GM23248 (cell line): ENCODE results near the gene ZFAND3. TPM values are rescaled to one million over a fixed set of nuclear protein-coding genes. Genes with fewer than 3 reads are reported as not detected.

Experiments used
- DNase-seq: peaks from one replicate; pipeline ENCODE4 v3.0.0-alpha.2; 2015
- H2AFZ ChIP-seq: fragments of 200-600 bp; sonication (generic); 2 replicates; pipeline ENCODE4 v1.6.1; 2016; ENCODE audit warnings: antibody characterized with exemption
- H3F3A ChIP-seq: fragments of 200-600 bp; sonication (generic); 2 replicates; pipeline ENCODE4 v1.6.1; 2016; ENCODE audit warnings: mild to moderate bottlenecking, antibody characterized with exemption, mixed run types; ENCODE audit not compliant: insufficient read depth
- H3K27ac ChIP-seq: fragments of 200-600 bp; sonication (generic); 2 replicates; pipeline ENCODE4 v1.5.1; 2016; ENCODE audit warnings: mild to moderate bottlenecking
- H3K27me3 ChIP-seq: fragments of 200-600 bp; sonication (generic); replicated peaks from 2 replicates; pipeline ENCODE4 v1.6.1; 2016; ENCODE audit warnings: mild to moderate bottlenecking; ENCODE audit not compliant: insufficient read depth
- H3K36me3 ChIP-seq: fragments of 200-600 bp; sonication (generic); 2 replicates; pipeline ENCODE4 v1.6.1; 2016; ENCODE audit warnings: low read depth, mild to moderate bottlenecking
- H3K4me1 ChIP-seq: fragments of 200-600 bp; sonication (generic); 2 replicates; pipeline ENCODE4 v1.6.1; 2016; ENCODE audit warnings: mild to moderate bottlenecking; ENCODE audit not compliant: insufficient read depth
- H3K4me2 ChIP-seq: fragments of 200-600 bp; sonication (generic); one replicate; pipeline ENCODE4 v1.6.1; 2016; ENCODE audit warnings: mild to moderate bottlenecking; ENCODE audit not compliant: unreplicated experiment
- H3K4me3 ChIP-seq: fragments of 200-600 bp; sonication (generic); 2 replicates; pipeline ENCODE4 v1.5.1; 2016; ENCODE audit warnings: mild to moderate bottlenecking
- H3K79me2 ChIP-seq: fragments of 200-600 bp; sonication (generic); 2 replicates; pipeline ENCODE4 v1.6.1; 2016; ENCODE audit warnings: mild to moderate bottlenecking; ENCODE audit not compliant: insufficient read depth
- H3K9ac ChIP-seq: fragments of 200-600 bp; sonication (generic); 2 replicates; pipeline ENCODE4 v1.6.1; 2016; ENCODE audit warnings: mild to moderate bottlenecking
- H3K9me2 ChIP-seq: fragments of 200-600 bp; sonication (generic); 2 replicates; pipeline ENCODE4 v1.6.1; 2016; ENCODE audit warnings: mixed run types, mild to moderate bottlenecking, moderate library complexity; ENCODE audit not compliant: insufficient read depth
- H3K9me3 ChIP-seq: fragments of 200-600 bp; sonication (generic); one replicate; pipeline ENCODE4 v1.6.1; 2017; ENCODE audit warnings: low read depth
- H4K20me1 ChIP-seq: fragments of 200-600 bp; sonication (generic); 2 replicates; pipeline ENCODE4 v1.6.0; 2016; ENCODE audit not compliant: insufficient read depth
- EZH2 ChIP-seq: fragments of 200-600 bp; sonication (generic); IDR thresholded peaks from 2 replicates; pipeline ENCODE4 v1.6.1; 2018; ENCODE audit warnings: antibody characterized with exemption, mild to moderate bottlenecking; ENCODE audit not compliant: insufficient read depth, poor library complexity, severe bottlenecking
- EZH2phosphoT487 ChIP-seq: fragments of 200-600 bp; sonication (generic); IDR thresholded peaks from 2 replicates; pipeline ENCODE4 v1.6.1; 2018; ENCODE audit warnings: antibody characterized with exemption, moderate library complexity, mild to moderate bottlenecking, low read depth; ENCODE audit not compliant: insufficient read depth
- WGBS, 2 experiments: methylation state at CpG; one replicate each; pipeline ENCODE4 v1.1.6; 2015 to 2017; ENCODE audit warnings: low lambda C conversion rate in 2 of 2, low coverage in 1 of 2; ENCODE audit errors: missing lambda C conversion rate in 2 of 2; 5-methylcytosine and 5-hydroxymethylcytosine counted together
- in situ Hi-C: fragments of 300-500 bp; cut with MboI; formaldehyde crosslinking; loops from 2 replicates; pipeline ENCODE4 v1.15.0; 2020
- polyA plus RNA-seq: library from polyadenylated mRNA; unstranded; fragments of >200 nt; fragmentation: Nextera tagmentation; extraction: Ambion mirVana; gene quantifications from 2 replicates; pipeline ENCODE4 v1.2.1, GENCODE V29; 2016
- total RNA-seq: library from RNA; depleted of rRNA; stranded (reverse); fragments of >200 nt; shearing (Covaris generic); gene quantifications from 2 replicates; pipeline ENCODE4 v1.2.3, GENCODE V29; 2014

Gene ZFAND3
- total and polyA plus RNA-seq, 2 experiments from 2014 or later = 27.5 to 40.0 TPM

- Histone ChIP-seq H4K20me1 (peaks cover 31% of the 10 kb centered on the region; the same call in 1 of the 2 replicates), H3K36me3 (no peaks in the 10 kb centered on the region), H3F3A (no peaks in the 10 kb centered on the region), H2AFZ (no peak overlapping the region), H3K9me2 (no peaks in the 10 kb centered on the region), H3K4me3 (no peak overlapping the region), H3K9ac (no peak overlapping the region), H3K4me2 (no peak overlapping the region), H3K9me3 (no peaks in the 10 kb centered on the region), H3K4me1 (no peaks in the 10 kb centered on the region), H3K79me2 (peaks cover 99% of the 10 kb centered on the region), H3K27ac (no peak overlapping the region), H3K27me3 (no peaks in the 10 kb centered on the region)
- in situ Hi-C loops = loop anchor here (25.0 kb wide), 1 partner anchor 305 kb away; no protein-coding TSS in a partner anchor
- TF ChIP-seq EZH2 = no peak
- no peak for TF ChIP-seq EZH2phosphoT487
- 100% methylated on average over 1 of the region's 1 CpG for WGBS, 2 experiments
- no peak for DNase-seq
These were observed 197.3 kb downstream of the ZFAND3 start for GRCh38 chr6:38016824-38017223.

GRCh38 chr6:38018755-38019165 lies 199.2 kb downstream of the ZFAND3 start:
- WGBS, 2 experiments = 96 to 97% methylated on average over 2 of the region's 2 CpGs

DNA sequence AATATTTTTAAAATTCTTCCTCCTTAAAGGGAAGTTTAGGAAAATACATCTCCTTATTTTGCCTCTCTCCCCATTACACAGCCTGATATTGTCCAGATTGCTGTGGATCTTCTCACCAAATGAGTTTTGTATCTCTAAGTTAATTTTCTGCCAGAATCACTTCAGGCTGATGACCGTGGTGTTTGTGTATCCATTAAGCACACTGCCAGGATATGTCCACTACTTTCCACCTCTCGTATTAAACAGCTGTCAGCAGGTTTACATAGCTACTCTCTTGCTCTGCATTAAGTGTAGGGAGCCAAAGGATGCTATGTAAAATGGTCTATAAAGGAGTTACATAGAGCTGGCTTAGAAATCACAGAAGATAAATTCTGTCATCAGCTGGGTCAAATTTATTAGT lies 201.1 kb downstream of the ZFAND3 start:
- Histone ChIP-seq H3K4me3 (no peak overlapping the region), H3K9me3 (no peaks in the 10 kb centered on the region), H3K4me1 (peaks cover 6% of the 10 kb centered on the region; the same call in 1 of the 2 replicates), H2AFZ (no peak overlapping the region), H3K4me2 (no peak overlapping the region), H3F3A (peaks cover under 1% of the 10 kb centered on the region; the same call in 1 of the 2 replicates), H3K9me2 (no peaks in the 10 kb centered on the region), H3K9ac (no peak overlapping the region), H3K27me3 (no peaks in the 10 kb centered on the region), H3K79me2 (peaks cover 100% of the 10 kb centered on the region), H3K27ac (no peak overlapping the region), H3K36me3 (no peaks in the 10 kb centered on the region), H4K20me1 (peaks cover 23% of the 10 kb centered on the region; the same call in 1 of the 2 replicates)
- TF ChIP-seq EZH2 (no peak), EZH2phosphoT487 (no peak)
- 26 to 51% methylated on average over 2 of the region's 2 CpGs for WGBS, 2 experiments
- no peak for DNase-seq
- in situ Hi-C loops = loop anchor here (25.0 kb wide), 1 partner anchor 308 kb away; no protein-coding TSS in a partner anchor

More at GRCh38 chr6:38018755-38019165, 199.2 kb downstream of the ZFAND3 start:
- H3K4me2 ChIP-seq = no peak overlapping the region
- no peak for DNase-seq
- H4K20me1 ChIP-seq = peaks cover 27% of the 10 kb centered on the region; the same call in 1 of the 2 replicates
- H2AFZ ChIP-seq = no peak overlapping the region
- no peaks in the 10 kb centered on the region for H3F3A ChIP-seq
- no peak for TF ChIP-seq EZH2
- TF ChIP-seq EZH2phosphoT487 = no peak
- H3K9me3 ChIP-seq = no peaks in the 10 kb centered on the region
- H3K27ac ChIP-seq = no peak overlapping the region
- no peaks in the 10 kb centered on the region for H3K4me1 ChIP-seq
- peaks cover 99% of the 10 kb centered on the region for H3K79me2 ChIP-seq
- no peaks in the 10 kb centered on the region for H3K9me2 ChIP-seq
- H3K4me3 ChIP-seq = no peak overlapping the region
- no peak overlapping the region for H3K9ac ChIP-seq
- no peaks in the 10 kb centered on the region for H3K27me3 ChIP-seq
- no peaks in the 10 kb centered on the region for H3K36me3 ChIP-seq
- in situ Hi-C loops = loop anchor here (25.0 kb wide), 1 partner anchor 306 kb away; no protein-coding TSS in a partner anchor

DNA sequence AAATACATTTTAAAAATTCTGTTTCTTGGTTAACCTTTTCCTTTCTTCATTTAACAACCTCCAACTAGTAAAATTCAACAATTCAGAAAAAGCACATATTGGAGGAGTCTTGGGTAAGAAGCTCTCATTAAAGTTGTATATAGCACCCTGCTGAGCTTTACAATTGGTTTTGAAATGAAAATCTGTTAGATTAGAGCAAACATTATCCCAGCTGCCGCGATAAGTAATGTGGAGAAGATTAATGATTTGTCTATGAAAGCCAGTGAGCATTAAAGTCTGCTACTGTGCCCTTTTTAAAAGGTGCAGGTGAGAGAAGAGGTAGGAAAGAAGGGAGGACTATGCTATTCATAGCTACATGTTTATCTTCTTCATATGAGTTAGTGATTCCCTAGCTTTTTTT lies 201.5 kb downstream of the ZFAND3 start:
- H3K27me3 ChIP-seq = no peaks in the 10 kb centered on the region
- no peak overlapping the region for H3K4me3 ChIP-seq
- H3K9me2 ChIP-seq = no peaks in the 10 kb centered on the region
- H4K20me1 ChIP-seq = peaks cover 28% of the 10 kb centered on the region; the same call in 1 of the 2 replicates
- no peaks in the 10 kb centered on the region for H3K9me3 ChIP-seq
- H3K36me3 ChIP-seq = no peaks in the 10 kb centered on the region
- no peak overlapping the region for H3K4me2 ChIP-seq
- H3K9ac ChIP-seq = no peak overlapping the region
- TF ChIP-seq EZH2 (no peak), EZH2phosphoT487 (no peak)
- peaks cover 100% of the 10 kb centered on the region for H3K79me2 ChIP-seq
- no peak overlapping the region for H2AFZ ChIP-seq
- in situ Hi-C loops = loop anchor here (25.0 kb wide), 1 partner anchor 309 kb away; no protein-coding TSS in a partner anchor
- no peak for DNase-seq
- peaks cover 3% of the 10 kb centered on the region; the same call in 1 of the 2 replicates for H3F3A ChIP-seq
- 95 to 97% methylated on average over 2 of the region's 2 CpGs for WGBS, 2 experiments
- peaks cover 8% of the 10 kb centered on the region; the same call in 1 of the 2 replicates for H3K4me1 ChIP-seq
- no peak overlapping the region for H3K27ac ChIP-seq

GRCh38 chr6:38021571-38021970 lies 202.0 kb downstream of the ZFAND3 start:
- Histone ChIP-seq H3K27me3 (no peaks in the 10 kb centered on the region), H3K4me3 (no peak overlapping the region), H3K27ac (no peak overlapping the region), H3K4me2 (no peak overlapping the region), H3K4me1 (peaks cover 8% of the 10 kb centered on the region; the same call in 1 of the 2 replicates), H3K9me3 (no peaks in the 10 kb centered on the region), H2AFZ (no peak overlapping the region), H3K79me2 (peaks cover 100% of the 10 kb centered on the region), H3K9me2 (no peaks in the 10 kb centered on the region), H3F3A (peaks cover 3% of the 10 kb centered on the region; the same call in 1 of the 2 replicates), H3K9ac (no peak overlapping the region), H3K36me3 (no peaks in the 10 kb centered on the region), H4K20me1 (peaks cover 31% of the 10 kb centered on the region)
- no peak for DNase-seq
- 98 to 100% methylated on average over 1 of the region's 1 CpG for WGBS, 2 experiments
- TF ChIP-seq EZH2phosphoT487 (no peak), EZH2 (no peak)
- in situ Hi-C loops = loop anchor here (25.0 kb wide), 1 partner anchor 309 kb away; no protein-coding TSS in a partner anchor
